EH (cell line): ENCODE data around the gene OR51F1.
"Not testable (repeated sequence)": the region's sequence is repeated elsewhere in the genome, so short reads cannot be mapped to it uniquely, and the experiment has no call there.

Experiments
- DNase-seq: peaks from one replicate; pipeline ENCODE4 v3.0.0-alpha.2; 2015; ENCODE audit warnings: low read depth

OR51F1 gene, protein sequence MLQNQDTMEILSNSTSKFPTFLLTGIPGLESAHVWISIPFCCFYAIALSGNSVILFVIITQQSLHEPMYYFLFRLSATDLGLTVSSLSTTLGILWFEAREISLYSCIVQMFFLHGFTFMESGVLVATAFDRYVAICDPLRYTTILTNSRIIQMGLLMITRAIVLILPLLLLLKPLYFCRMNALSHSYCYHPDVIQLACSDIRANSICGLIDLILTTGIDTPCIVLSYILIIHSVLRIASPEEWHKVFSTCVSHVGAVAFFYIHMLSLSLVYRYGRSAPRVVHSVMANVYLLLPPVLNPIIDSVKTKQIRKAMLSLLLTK

DNA sequence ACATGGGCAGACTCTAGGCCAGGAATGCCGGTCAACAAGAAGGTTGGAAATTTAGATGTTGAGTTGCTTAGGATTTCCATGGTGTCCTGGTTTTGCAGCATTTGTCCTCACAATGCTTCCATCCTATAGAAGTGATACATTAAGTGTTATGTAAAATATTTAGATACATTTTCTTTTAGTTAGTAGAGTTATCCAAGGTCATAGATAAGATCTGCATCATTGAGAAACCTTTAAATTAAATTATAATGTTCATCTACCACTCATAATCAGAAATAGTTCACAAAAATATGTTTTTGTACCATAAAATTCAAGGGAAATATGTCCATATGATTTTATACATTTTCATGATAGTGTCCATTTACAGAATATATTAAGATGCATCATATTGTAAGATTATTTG is at the start of gene OR51F1:
OR51F1 (minus strand) TSS at position 101 of the 400 bp plus-strand sequence; CDS start at position 101, 0 bp downstream.
- DNase-seq, result no peak

DNA sequence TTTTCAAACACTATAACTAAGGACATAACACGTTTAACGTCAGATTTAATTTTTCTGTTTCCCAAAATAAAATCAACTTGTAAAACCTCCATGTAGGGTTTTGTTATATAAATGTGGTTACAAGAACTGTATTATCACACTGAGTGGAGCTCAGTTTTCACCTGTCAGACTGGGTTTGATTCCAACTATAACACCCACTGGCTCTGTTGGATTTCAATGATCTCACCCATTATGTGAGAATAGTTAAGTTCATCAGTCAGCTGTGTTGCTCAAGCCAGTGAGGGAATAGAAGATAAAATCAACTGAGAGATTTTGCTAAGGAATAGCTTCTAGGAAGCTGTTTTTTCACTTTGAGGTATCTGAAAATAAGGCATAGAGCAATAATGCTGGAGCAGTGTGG is 39.5 kb upstream of the OR51F1 start:
- no peak for DNase-seq

DNA sequence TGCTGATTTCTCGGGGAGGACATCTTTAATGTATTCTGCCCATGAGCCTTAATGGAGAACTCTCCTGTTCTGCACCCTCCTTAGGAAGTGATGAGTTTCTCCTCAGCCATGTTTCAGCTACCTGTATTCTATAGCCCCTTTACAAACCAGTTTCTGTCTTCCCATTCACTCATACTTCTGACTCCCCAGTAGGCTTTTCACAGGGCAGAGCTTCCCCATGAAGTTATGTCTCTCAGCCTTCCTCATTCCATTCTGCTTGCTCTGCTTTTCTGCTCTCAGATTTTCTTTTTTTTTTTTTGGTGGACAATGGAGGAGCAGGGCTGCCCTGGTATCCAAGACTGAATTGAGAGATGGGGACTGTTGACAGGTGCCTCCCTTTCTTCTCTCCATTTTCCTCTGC is 38.7 kb upstream of the OR51F1 start:
- no peak for DNase-seq

DNA sequence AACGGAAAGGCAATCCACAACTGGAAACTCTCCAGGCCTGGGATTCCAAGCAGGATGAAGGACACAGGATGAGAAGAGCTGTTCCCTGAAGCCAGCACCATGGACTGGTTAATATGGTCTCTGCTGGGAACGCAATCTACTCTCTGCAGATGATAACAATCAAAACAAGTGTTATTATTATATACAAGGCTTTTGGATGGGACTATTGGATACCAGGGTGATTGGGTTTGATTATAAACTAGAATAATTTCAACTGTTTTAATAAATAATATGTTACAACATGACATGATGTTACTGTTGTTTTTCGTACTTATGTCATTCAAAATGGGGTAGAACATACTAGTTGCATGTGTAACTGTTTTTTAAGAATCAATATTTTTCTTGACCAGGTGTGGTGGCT is 34.5 kb upstream of the OR51F1 start, which contains the start of gene OR52R1:
OR52R1 (minus strand) TSS at position 101 of the 400 bp plus-strand sequence; CDS start at position 101, 0 bp downstream.
- no peak for DNase-seq

DNA sequence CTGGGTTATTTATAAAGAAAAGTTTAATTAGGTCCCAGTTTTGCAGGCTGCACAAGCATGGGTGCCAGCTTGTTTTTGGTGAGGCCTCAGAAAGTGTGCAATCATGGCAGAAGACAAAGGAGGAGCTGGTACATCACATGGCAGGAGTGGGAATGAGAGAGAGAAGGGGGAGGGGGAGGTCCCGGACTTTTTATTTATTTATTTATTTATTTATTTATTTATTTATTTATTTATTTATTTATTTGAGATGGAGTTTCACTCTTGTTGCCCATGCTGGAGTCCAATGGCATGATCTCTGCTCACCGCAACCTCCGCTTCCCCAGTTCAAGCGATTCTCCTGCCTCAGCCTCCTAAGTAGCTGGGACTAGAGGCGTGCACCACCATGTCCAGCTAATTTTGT is 31.6 kb upstream of the OR51F1 start:
- DNase-seq, result not testable (repeated sequence)

DNA sequence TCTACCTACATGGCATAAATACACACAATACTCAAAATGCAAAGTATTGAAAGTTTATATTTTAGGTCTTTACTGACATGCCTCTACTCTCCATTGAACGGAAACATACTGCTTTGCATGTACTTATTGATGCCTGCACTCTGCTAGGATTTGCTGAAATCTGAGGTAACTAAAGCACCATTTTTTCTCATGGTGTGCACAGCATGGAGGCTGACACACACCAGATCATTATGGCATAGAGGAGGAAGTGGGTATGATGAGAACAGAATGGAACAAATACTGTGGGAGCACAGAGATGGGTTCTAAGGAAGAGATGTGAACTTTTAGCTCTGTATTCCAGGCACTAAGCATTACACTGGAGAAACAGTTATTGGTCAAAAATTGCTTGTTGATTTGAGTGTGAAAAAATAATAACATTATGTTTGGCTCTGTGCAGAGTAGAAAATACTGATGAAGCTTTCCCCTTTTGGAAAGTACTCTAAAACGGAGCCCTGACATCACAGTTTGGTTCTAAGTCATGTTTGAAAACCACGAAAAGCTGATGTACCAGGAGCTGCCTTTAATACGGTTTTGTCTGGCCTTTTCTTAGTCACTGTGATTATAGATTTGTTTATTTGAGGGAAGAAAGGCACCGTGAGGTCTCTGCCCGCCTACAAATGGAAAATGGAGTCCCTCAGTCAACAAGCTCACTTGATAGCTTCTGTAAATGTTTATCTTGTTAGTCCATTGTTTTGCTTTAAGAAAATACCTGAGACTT is 28.9 kb upstream of the OR51F1 start:
- DNase-seq, result no peak

DNA sequence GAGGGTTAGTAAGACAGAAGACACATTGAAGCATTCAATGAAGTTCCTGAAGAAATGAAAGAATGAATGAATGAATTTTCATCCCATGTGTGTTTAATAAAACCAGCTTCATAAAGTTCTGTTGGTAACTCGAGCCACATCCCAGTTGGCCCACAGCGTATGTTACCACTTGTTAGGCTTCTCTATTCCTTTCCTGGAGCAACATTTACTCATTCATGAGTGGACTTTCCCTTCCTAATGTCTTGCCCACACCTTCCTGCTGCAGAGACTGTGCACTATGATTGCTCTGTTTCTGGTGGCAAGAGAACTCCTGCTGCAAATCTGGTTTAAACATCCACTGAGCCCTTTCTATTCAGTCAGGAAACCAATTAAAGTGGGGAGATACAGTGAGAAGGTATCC is 27.5 kb upstream of the OR51F1 start:
- no peak for DNase-seq

DNA sequence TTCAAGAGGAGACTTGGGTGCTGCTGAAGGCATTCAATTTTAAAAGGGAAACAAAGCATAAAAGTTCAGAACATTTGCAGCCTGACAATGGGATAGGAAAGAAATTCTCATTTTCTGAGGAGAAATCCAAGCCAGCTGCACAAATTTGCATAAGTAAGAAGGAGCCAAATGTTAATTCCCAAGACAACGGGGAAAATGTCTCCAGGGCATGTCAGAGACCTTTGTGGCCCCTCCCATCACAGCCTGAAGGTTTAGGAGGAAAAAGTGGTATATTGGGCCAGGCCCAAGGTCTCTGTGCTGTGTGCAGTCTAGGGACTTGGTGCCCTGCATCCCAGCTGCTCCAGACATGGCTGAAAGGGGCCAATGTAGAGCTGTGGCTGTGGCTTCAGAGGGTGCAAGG is 12.7 kb upstream of the OR51F1 start:
- DNase-seq, result no peak

DNA sequence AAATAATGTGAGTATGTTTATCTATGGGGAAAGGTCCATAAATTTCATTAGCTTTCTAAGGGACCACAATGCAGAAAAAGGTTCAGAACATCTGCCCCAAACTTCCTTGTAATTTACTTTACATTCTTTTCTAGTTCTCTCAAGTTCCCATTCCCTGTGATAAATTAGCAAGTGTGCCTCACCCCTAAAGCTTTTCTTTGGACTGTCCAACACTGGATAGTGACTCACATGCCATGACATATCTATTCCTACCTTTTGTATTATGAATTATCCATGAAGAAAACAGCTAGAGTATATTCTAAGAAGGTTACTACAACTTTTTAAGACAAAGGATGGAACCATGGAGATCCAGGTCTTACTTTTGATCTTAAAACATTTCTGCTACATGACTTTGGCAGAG is 1.6 kb downstream of the OR51F1 start:
- no peak for DNase-seq

DNA sequence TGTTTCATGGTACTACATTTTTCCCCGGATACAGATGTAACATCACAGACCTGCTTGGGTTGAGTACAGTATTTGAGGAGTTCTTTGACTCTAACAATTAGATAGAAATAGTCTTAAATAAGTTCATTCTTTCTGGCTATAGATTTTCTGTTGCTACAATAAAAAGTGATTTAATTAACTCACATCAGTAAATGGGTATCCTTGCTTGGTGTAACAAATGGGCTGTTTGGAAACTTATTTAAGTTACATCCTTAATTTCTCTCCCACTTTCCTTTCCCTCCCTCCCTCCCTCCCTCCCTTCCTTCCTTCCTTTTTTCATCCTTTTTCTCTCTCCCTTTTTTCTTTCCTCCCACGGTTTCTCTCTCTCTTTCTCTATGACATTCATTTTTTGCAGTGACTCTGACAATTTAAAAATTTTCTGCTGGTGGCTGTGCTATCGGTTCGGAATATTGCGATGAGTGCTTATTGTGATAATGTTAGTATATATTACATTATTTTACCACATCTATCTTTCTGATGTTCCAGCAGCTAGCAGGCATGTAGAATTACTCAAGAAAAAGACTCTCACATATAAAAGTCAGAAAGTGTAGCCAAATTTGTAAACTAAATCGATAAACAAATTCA is 3.2 kb downstream of the OR51F1 start:
- no peak for DNase-seq

DNA sequence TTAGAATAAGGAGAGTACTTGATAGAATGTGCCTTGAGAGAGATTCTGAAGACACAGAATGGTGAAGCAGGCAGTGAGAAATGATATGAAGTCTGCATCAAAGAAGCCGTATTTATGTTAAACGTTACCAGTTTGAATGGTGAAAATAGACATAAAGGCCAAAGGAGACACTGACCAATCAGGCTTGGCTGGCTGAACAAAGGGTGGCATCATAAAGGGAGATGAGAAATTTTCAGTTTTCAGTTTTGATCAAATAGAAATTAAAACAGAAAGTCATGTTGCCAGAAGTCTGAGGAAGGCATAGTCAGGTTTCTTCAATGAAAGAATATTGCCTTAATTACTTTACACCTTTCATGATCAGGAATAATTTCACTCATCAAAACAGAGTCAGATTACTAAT is 6.6 kb downstream of the OR51F1 start:
- DNase-seq, result no peak

DNA sequence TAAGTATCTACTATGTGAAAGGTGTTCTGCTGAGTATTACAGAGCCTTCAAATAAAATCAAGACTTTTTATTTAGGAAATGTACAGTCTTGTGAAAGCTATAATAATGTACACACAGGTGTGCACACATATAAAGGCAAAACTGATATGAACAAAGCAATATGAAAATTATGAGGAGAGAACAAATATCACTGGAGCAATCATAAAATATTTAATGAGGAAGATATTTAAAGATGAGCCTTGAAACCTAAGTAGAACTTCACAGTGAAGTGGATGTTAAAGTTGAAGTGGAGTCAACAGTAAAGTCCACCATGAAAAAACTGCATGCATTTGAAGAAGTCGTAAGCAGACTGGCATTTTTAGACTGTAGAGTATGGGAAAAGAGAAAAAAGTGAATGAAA is 18.5 kb downstream of the OR51F1 start:
- no peak for DNase-seq

DNA sequence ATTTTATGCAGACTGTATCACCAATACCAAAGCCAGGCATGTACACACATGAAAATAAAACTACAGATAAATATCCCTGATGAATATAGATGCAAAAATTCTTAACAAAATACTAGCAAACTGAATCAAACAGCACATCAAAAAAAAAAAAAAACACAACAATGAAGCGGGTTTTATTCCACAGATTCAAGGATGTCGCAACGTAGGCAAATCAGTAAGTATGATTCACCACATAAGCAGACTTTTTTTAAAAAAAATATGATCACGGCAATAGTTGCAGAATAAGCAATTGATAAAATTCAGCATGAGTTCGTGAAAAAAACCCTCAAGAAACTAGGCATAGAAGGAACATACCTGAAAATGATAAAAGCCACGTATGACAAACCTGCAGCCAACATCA is 21.3 kb downstream of the OR51F1 start:
- no peak for DNase-seq

DNA sequence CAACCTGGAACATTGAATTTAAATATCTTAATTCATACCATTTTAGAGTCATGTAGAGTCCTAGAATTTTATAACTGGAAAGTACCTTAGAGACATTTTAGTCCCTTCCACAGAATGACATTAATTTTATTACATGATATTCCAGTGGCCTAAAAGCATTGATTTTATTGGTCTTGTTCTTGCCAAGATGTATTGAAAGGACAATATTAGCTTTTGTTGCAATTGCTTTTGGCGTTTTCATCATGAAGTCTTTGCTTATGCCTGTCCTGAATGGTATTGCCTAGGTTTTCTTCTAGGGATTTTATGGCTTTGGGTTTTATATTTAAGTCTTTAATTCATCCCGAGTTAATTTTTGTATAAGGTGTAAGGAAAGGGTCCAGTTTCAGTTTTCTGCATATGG is 29.0 kb downstream of the OR51F1 start:
- DNase-seq, result no peak

DNA sequence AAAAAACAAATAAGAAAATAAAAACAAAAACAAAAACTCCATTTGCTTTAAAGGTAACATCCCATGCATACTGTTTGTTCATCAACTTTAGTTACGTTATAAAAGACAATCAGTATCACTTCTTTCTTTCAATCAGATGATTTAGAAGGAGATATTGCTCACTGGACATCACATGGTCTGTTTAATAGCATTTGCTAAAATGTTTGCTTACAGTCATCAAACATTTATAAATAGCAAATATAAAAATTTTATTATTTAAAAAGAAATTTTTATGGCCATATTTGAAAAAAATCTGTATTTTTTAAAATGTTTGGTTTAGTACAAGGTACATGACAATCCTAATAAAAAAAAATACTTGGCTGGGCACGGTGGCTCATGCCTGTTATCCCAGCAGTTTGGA is 42.6 kb downstream of the OR51F1 start:
- no peak for DNase-seq

DNA sequence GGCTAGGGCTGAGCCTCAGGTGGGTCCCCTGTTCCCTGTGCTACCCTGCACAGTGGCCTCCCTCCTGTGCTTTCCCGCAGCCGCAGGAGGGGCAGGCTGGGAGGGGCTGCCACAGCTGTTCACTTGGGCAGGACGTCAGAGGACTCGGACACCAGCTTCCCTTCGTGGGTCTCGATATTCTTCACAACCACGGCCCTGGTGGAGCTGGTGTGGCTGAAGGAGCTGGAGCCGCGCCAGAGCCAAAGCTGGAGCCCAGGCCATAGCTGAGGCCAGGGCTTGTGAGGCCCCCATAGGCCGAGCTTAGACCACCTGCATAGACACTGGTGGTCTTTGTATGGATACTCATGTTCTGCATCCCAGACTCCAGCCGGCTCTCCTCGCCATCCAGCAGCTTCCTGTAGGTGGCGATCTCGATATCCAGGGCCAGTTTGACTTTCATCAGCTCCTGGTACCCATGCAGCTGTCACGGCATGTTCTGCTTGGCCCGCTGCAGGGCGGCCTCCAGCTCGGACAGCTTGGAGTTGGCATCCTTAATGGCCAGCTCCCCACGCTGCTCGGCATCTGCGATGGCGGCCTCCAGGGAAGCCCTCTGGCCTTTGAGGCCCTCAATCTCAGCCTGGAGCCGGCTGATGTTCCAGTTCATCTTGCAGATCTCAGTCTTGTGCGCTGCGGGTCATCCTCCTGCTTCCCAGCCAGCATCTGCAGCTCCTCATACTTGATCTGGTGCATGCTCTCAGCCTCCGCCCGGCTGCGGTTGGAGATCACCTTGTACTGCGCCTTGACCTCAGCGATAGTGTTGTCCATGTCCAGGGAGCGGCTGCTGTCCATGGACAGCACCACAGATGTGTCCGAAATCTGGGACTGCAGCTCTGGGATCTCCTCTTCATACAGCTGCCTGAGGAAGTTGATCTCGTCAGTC is 46.9 kb downstream of the OR51F1 start:
- DNase-seq, result not testable (repeated sequence)
